GM12872 (cell line): ENCODE results near the gene TNNI3K.

Source experiments
- CTCF ChIP-seq: IDR thresholded peaks from 3 replicates; pipeline ENCODE4 v1.5.1; 2011; ENCODE audit warnings: low read depth, mild to moderate bottlenecking, low read length, moderate library complexity; ENCODE audit not compliant: insufficient read depth

TNNI3K gene

GRCh38 chr1:74246315-74246714 is 11.1 kb downstream of the TNNI3K start:
- no peak for TF ChIP-seq CTCF

GRCh38 chr1:74247881-74248528 is 12.8 kb downstream of the TNNI3K start:
- no peak for TF ChIP-seq CTCF

- no peak for TF ChIP-seq CTCF
Measured at GRCh38 chr1:74266001-74266400, 30.8 kb downstream of the TNNI3K start.

- no peak for TF ChIP-seq CTCF
Measured at GRCh38 chr1:74271503-74271902, 36.3 kb downstream of the TNNI3K start.

- no peak for TF ChIP-seq CTCF
Measured at GRCh38 chr1:74280642-74281396, 45.6 kb downstream of the TNNI3K start.

- TF ChIP-seq CTCF, result no peak
Measured at GRCh38 chr1:74286414-74286813, 51.2 kb downstream of the TNNI3K start.

- no peak for TF ChIP-seq CTCF
Measured at GRCh38 chr1:74314438-74314837, 79.3 kb downstream of the TNNI3K start.
